GM21717 (cell line): ENCODE measurements around the gene CRYBG1.

Source experiments
- ATAC-seq: cut with Tn5 transposase; IDR thresholded peaks from one replicate; pipeline ENCODE4 v1.9.1; 2021; ENCODE audit warnings: mild to moderate bottlenecking, moderate library complexity; ENCODE audit not compliant: unreplicated experiment

CRYBG1 gene, protein sequence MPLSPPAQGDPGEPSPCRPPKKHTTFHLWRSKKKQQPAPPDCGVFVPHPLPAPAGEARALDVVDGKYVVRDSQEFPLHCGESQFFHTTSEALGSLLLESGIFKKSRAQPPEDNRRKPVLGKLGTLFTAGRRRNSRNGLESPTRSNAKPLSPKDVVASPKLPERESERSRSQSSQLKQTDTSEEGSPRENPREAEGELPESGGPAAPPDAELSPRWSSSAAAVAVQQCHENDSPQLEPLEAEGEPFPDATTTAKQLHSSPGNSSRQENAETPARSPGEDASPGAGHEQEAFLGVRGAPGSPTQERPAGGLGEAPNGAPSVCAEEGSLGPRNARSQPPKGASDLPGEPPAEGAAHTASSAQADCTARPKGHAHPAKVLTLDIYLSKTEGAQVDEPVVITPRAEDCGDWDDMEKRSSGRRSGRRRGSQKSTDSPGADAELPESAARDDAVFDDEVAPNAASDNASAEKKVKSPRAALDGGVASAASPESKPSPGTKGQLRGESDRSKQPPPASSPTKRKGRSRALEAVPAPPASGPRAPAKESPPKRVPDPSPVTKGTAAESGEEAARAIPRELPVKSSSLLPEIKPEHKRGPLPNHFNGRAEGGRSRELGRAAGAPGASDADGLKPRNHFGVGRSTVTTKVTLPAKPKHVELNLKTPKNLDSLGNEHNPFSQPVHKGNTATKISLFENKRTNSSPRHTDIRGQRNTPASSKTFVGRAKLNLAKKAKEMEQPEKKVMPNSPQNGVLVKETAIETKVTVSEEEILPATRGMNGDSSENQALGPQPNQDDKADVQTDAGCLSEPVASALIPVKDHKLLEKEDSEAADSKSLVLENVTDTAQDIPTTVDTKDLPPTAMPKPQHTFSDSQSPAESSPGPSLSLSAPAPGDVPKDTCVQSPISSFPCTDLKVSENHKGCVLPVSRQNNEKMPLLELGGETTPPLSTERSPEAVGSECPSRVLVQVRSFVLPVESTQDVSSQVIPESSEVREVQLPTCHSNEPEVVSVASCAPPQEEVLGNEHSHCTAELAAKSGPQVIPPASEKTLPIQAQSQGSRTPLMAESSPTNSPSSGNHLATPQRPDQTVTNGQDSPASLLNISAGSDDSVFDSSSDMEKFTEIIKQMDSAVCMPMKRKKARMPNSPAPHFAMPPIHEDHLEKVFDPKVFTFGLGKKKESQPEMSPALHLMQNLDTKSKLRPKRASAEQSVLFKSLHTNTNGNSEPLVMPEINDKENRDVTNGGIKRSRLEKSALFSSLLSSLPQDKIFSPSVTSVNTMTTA (N-terminal part only)

DNA sequence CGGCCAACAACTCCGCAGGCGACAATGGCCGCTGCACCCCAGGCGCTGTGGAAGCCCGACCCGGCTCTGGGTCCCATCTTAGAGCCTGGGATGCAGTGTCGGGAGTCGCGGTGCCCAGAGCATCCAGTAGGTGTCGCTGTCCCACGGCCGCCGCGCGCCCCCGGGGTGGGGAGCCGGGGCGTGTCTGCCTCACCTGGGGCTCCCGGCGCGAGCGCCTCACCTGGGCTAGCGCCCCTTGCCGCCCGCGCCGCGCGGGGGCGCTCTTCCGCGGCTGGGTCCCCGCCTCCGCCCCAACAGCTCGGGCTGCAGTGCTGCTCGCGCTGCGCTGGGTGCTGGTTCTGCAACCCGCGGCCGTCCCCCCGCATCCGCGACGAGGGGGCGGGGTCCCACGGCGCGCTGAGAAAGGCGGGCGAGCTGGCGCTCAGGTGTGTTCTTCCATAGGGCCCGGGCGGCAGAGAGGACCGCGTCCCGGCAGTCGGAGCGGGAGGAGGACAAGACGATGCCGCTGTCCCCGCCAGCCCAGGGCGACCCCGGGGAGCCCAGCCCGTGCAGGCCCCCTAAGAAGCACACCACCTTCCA is at the start of gene CRYBG1:
TSS of gene CRYBG1 (plus strand) at position 308 of the 579 bp plus-strand sequence. CDS start at position 500, 192 bp downstream.
- peak; percentile 76 for ATAC-seq

DNA sequence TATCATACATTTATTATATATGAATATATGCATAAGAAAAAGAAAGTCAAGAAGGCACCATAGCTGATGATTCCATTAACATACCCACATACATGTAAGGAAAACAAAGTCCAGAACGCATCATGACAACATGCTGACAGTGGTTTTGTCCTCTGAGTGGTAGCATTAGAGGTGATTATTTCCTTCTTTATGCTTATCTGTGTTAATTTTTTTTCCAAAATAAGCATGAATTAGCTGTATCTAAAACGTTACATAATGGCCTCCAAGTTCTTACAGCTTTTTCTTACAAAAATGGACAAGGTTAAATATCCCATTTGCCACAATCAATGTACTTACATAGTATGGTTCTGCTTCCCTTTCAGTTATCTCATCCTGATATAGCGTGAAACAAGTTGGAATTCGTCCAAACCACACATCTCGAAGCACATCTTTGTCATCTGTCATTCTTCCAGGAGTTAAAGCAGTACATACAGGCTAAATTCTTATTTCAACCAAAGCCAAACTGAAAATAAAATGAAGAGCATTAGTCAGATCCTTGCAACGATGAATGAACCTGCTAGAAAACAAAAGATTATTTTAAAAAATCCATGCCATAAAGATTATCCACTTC is 44.6 kb upstream of the CRYBG1 start:
- no peak for ATAC-seq

DNA sequence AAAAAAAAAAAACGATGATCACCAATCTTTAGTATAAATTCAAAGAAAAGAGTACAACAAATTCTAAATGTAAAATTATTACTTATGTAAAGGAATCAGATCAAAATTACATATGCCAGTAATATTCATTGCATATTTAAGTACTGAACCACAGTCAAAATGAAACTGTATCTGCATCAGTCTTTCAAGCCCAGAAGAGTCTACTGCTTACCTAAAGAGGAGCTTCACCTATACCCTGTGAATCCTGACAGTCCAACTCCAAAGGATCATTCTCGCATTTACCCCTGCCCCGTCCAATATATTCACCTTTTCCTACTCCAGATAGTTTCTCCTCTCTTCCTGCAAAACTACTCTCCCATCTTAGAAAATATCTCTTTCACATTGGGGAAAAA is 44.1 kb upstream of the CRYBG1 start:
- no peak for ATAC-seq

DNA sequence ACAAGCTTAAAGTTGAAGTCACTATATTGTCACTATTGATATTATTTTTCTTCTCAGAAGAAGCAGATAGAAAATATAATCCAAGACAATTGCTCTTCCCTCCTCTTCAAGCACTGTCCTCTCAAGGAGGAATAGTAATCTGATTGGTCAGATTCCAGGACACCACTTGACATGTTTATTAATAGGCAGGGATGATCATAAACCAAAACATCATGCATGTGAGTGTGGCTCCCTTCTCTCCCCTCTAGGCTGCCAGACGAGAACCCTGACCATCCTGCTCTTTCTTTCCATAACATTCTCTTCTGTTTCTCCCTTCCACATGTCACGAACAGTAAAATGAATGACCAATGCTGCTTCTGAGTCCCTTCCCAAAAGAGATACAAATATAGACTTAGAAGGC is 42.5 kb upstream of the CRYBG1 start:
- ATAC-seq = no peak

DNA sequence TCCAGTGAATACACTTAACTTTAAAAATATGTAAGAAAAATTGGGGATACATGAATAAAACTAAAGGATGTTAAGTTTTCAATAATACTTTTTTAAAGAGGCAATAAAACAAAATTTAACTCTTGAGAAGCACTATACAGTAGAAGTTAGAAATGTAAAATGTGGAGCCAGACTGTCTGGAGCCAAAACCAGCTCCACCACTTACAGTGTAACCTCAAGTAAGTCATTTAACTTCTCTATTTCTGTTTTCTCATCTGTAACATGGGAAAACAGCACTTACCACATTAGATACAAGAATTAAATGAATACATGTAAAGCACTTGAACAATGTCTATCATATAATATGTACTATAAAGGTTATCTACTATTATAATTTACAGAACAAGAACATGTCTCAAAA is 41.7 kb upstream of the CRYBG1 start:
- ATAC-seq = no peak

DNA sequence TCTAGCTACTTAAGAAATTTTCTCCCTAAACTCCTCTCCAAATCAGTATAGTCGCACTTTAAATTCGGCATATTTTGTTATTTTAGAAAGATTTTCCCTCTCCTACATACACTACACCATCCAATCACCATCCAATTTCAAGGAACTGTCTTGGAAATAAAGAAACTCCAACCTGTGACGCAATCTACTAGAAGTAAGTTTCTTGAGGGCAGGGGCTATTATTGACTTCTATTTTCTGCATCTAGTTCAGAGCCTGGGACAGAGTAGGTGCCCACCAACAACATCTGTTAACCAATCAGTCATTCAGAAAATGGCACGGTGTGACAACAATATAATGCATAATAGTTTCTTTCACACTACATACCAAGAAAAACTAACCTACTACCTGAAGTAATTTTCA is 38.6 kb upstream of the CRYBG1 start:
- no peak for ATAC-seq

DNA sequence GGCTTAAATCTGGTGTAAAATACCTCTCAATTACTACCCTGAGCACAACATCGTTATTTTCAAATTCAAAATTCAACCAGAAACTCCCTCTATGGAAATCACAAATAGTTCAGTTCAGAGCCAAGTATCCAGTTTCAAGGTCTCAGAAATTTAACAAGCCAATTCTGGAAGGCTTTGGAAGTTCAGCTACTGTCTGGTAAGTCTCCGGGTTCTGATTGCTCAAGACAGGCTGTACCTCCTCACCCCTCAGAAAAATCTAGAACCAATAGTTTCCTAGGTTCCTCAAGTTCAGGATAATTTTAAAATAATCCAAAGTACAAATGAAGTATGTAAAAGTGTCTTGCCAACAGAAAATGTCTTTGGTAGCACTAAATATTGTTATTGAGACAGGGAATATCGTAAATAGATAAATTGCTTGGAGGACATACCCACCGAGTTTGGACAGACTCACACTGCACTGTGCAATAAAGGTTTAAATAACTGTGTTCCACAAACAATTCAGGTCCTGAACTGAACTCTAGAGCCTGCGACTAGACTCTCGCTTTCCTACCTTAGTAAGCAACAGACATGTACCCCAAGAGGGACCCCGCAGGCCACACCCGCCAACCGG is 35.7 kb upstream of the CRYBG1 start:
- ATAC-seq = no peak

DNA sequence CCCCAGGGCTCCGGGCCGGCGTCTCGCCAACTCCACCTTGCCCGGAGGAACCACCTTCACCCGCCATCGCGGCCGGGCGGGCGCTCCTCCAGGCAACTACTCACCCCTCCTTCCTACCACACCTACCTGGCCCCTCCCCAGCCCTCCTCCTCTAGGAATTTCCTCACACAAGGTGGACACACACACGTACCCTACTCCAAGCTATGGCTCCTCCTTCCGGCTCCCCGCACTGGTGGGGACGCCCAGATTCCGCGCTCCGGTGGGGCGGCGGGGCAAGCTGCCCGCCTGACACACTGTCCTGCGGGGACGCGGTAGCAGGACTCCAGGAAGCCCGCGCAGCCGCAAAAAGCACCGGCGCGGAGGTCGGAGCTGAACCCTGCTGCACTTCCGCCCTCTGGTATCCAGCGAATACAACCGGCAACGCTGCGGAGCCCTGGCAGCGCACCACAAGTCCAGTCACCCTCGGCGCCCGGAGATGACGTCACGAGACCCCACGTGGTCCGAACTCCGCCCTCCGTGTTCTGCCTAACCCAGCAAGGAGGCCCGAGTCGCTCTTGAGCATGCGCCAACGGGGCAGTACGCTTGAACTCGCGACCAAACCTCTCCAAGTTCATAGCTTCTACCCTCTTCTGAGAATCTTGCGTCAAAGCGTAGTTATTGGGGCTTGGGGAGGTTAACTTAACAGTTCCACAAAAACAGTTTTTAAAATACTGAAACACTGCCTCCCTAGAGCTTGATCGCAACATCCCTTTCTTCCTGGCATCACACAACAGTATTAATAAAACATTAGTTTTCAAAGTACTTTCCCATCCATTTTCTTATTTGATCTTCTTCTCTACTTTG is 35.0 kb upstream of the CRYBG1 start, which contains the start of gene ATG5:
TSS of gene ATG5 (minus strand) at position 425 of the 843 bp plus-strand sequence. CDS start 9,552 bp downstream, outside the sequence.
- ATAC-seq = peak; percentile 95

DNA sequence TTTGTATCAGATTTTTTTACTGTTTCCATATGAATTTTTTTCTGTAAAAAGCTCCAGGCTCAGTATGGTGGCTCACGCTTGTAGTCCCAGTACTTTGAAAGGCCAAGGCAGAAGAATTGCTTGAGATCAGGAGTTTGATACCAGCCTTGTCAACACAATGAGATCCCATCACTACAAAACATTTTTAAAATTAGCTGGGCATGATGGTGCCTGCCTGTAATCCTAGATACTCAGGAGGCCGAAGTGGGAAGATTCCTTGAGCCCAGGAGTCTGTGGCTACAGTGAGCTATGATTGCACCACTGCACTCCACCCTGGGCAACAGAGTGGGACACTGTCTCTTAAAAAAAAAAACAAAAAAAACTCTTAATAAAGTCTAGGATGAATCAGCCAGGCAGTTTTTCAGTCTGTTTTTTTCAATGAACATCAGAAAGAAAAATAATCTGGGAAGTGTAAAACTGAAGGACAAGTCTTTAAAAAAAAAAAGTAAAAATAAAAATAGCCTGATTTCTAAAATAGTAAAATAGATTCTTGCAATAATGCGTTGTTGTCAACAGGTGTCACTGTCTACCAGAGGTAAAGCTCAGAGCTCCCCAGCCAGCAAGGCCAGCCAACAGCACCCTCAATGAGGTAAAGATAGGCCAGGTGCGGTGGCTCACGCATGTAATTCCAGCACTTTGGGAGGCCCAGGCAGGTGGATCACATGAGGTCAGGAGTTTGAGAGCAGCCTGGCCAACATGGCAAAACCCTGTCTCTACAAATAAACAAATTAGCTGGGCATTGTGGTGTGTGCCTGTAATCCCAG is 25.7 kb upstream of the CRYBG1 start:
- ATAC-seq = peak; percentile 67

DNA sequence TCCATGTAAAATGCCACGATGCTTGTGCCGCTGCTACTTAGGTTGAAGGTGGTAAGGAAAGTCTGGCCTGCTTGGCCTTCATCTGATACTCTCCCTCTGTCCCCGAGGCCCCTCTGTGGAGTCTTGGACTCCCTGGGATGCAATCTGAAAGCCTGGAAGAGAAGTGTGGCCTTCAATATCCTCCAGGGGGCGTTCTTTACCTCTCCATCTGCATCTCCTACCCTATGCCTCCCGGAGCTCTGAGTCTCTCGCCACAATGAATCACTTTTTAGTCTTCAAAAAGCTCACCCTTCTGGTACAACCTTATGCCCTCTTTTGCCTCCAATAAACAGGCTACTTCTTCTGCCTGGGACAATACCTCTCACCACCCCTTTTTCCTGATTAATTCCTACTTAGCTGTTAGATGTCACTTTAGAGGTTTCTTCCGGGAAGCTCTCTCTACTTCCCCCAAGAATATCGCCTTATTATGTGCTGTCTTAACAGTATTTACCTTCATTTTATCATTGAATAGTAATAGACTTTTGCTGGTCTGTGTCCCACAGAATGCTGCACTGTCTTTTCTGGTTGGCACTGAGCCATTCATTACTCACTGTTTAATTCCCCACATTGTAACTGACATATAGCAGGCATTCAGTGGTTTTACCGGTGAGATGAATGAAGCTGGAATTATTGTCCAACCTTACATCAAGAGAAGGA is 21.0 kb upstream of the CRYBG1 start:
- ATAC-seq = no peak

DNA sequence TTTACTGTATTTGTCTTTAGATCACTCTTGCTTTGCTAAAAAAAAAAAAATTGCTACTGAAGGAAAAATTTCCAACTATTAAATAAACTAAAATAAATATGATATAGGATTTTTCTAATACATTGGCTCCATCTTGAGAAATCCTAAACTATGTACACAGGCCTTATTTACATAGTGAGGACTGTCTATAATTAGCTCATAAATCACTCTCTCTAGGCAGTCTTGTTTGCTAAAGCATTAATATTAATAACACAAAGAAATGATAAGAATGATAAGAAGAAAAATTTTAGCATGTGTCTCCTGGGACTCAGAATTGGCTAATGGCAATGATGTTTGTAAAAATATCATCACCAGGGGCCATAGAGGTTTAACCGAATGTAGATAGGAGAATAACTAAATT is 13.3 kb upstream of the CRYBG1 start:
- ATAC-seq = no peak

DNA sequence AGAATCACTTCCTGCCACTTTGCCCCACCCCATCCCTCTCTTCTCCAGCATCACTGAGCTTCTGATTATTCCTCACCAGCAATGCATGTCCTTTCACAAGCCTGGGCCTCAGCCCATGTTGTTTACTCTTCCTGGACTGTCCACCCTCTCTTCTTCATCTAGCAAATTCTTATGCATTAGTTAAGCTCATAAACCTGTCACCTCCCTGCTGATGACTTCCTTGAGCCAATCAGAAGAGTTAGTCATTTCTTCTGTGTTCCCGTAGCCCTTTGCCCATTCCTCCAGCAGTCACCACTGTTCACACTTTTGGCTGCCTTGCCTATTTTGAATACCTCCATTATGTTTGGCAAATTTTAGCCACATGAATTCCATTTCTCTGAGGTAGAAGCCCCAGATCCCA is 4.1 kb upstream of the CRYBG1 start:
- ATAC-seq = no peak

DNA sequence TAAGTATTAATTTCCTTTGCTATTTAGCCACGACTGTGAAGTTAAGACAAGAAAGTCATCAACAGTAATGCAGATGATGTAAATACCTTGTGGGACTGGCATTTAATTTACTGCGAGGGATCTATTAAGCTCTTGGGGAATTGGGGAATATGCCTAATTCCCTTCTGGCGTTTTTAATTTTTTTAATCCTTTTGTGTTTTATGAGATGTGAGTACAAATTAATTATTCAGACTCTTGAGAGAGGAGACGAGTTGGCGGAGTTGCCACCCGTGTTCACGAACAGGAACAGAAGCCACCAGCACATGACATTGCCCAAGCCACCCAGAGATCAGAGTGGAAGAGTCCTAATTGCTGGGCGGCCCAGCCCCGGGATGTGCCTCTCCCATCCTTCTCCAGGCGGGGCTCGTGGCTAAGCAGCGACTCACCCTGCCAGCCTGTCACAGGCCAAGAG is 533 bp upstream of the CRYBG1 start:
- ATAC-seq = no peak

DNA sequence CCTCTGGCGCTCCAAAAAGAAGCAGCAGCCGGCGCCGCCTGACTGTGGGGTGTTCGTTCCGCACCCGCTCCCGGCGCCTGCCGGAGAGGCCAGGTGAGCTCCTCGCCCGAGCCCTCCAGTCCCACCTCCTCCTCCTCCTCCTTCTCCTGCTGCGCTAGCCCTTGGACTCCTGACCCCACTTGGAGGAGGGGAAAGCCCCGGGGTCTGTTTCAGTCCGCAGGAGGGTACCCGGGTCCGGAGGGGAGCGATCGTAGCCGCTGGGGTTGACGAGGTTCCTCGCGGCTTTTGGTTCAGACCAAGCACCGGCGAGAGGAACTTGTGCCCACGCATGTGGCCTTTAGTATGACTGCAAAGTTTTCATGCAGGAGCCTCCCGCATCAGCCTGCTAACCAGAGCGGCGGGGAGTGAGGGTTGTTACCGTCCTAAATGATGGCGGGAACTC is 493 bp downstream of the CRYBG1 start:
- peak; percentile 17 for ATAC-seq

DNA sequence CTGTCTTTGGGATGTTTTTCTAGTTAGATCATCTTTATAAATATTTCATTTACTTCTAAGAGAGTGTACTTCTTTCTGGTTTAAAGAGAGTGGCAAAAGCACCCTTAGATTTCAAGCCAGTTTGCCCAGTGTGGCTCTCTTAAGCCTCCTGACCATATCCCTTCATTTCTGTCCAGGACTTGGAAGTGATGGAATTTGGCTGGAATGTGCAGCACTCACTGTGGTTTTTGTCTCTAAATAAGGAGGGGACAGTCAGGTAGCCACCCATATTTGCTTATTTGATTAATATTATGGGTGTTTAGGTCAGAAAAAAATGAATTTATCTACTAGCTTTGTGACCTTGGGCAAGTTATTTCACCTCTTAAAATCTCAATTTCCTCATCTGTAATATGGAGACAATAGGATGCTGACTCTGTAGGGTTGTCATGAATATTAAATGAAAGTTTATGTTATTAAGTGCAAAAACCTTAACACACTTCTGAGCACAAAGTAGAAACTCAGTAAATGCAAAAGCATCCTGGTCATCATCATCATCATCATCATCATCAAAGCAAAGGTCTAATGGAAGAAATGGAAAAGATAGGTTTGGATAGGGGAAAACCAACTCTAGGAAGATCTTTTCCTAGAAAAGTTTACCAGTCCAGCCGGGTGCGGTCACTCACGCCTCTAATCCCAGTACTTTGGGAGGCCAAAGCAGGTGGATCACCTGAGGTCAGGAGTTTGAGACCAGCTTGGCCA is 3.1 kb downstream of the CRYBG1 start:
- no peak for ATAC-seq

DNA sequence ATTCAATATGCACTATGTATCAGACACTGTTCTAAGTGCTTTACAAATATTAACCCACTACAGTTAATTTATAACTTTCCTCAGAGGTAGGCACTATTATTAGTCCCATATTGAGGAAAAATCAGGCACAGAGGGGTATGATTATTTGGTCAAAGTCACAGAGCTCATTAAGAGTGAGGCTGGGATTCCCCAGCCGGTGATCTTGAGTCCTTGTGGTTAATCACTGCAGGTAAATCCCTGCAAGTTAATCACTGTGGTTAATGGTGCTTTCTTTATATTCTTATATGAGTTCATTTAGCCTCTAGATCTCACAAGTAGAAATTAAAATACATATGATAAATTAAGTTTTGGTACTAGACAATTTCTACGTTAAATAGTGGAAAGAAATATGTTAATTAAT is 9.2 kb downstream of the CRYBG1 start:
- ATAC-seq = no peak

DNA sequence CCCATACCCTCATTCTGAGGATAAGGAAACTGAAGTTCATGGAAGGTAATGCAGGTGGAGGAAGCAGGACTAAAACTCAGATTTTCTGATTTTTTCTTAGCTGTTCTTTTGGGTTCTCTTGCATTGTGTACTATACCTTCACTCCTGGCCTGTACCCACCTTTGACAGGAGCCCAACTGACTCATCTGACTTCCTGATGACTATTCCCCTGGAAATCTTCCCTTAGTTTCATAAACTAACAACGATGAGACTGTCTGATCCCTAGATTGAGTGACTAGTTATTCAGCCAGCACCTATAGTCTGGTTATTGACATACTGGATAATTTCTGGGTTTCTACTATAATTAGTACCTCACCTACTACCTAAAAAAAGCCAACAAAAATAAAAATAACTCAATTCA is 10.1 kb downstream of the CRYBG1 start:
- no peak for ATAC-seq
